OCI-LY1 (cell line): ENCODE measurements around the gene MKX.
"Not testable (repeated sequence)": the region's sequence is repeated elsewhere in the genome, so short reads cannot be mapped to it uniquely, and the experiment has no call there.

ENCODE experiments used
- EZH2 ChIP-seq: fragments of 200-600 bp; sonication (generic), shearing (Covaris generic); IDR thresholded peaks from 2 replicates; pipeline ENCODE4 v1.8.0; 2017; ENCODE audit warnings: borderline replicate concordance, mixed run types, mild to moderate bottlenecking, antibody characterized with exemption, low read length, moderate library complexity, mixed read lengths
- TF ChIP-seq, protein P1 (sequence below): fragments of 200-600 bp; sonication (generic), shearing (Covaris generic); IDR thresholded peaks from 2 replicates; pipeline ENCODE4 v1.5.1; 2017; ENCODE audit warnings: mild to moderate bottlenecking, antibody characterized with exemption, low read length, moderate library complexity, mixed read lengths

GRCh38 chr10:27681795-27682194, 63.8 kb downstream of the MKX start:
- TF ChIP-seq, protein P1, sequence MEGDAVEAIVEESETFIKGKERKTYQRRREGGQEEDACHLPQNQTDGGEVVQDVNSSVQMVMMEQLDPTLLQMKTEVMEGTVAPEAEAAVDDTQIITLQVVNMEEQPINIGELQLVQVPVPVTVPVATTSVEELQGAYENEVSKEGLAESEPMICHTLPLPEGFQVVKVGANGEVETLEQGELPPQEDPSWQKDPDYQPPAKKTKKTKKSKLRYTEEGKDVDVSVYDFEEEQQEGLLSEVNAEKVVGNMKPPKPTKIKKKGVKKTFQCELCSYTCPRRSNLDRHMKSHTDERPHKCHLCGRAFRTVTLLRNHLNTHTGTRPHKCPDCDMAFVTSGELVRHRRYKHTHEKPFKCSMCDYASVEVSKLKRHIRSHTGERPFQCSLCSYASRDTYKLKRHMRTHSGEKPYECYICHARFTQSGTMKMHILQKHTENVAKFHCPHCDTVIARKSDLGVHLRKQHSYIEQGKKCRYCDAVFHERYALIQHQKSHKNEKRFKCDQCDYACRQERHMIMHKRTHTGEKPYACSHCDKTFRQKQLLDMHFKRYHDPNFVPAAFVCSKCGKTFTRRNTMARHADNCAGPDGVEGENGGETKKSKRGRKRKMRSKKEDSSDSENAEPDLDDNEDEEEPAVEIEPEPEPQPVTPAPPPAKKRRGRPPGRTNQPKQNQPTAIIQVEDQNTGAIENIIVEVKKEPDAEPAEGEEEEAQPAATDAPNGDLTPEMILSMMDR, result not testable (repeated sequence)
- not testable (repeated sequence) for TF ChIP-seq EZH2
